Panc1 (cell line): Measurements from ENCODE around the gene SIN3B. TPM values are rescaled to one million over a fixed set of nuclear protein-coding genes. Genes with fewer than 3 reads are reported as not detected.

Experiments
- ATAC-seq: fragments of 200-7000 bp; cut with Tn5 transposase; 2 replicates; pipeline ENCODE4 v1.9.1; 2020; ENCODE audit warnings: mild to moderate bottlenecking, moderate library complexity
- BruUV-seq: library from RNA; stranded (reverse); fragments of 400-500 nt; replicated peaks from 2 replicates; lab custom pipeline; 2021; lab: Mats Ljungman, UMichigan
- CTCF ChIA-PET: fragments of 300-600 bp; sonication (Branson Sonifier 250); formaldehyde crosslinking; loops from one replicate; lab custom pipeline; 2022; ENCODE audit warnings: antibody characterized with exemption; lab: Charles Lee
- POLR2A ChIA-PET: fragments of 300-600 bp; sonication (Branson Sonifier 250); formaldehyde crosslinking; loops from one replicate; lab custom pipeline; 2022; ENCODE audit warnings: antibody characterized with exemption; lab: Charles Lee
- DNase-seq: peaks from one replicate; pipeline ENCODE4 v3.0.0-alpha.2; 2010; ENCODE audit warnings: low read depth, low spot score
- H3K27ac ChIP-seq: 2 replicates; pipeline ENCODE4 v1.5.1; 2011; ENCODE audit warnings: mild to moderate bottlenecking, low read length, inconsistent platforms
- H3K27me3 ChIP-seq: fragments of 200-500 bp; sonication (Bioruptor generic); 2 replicates; pipeline ENCODE4 v1.6.0; 2014; ENCODE audit warnings: low read length, inconsistent platforms; ENCODE audit not compliant: control insufficient read depth, insufficient read depth
- H3K36me3 ChIP-seq: fragments of 200-500 bp; sonication (Bioruptor generic); 2 replicates; pipeline ENCODE4 v1.5.1; 2014; ENCODE audit warnings: inconsistent platforms, mild to moderate bottlenecking, low read length, moderate library complexity; ENCODE audit not compliant: control insufficient read depth, insufficient read depth
- H3K4me1 ChIP-seq: 2 replicates; pipeline ENCODE4 v1.5.1; 2011; ENCODE audit warnings: inconsistent platforms, mild to moderate bottlenecking, low read length, moderate library complexity; ENCODE audit not compliant: control insufficient read depth, insufficient read depth
- H3K4me3 ChIP-seq, 2 experiments: 2 replicates each; pipeline ENCODE4 v1.5.1; 2011 to 2012; ENCODE audit warnings: low read depth in 2 of 2, low read length in 2 of 2, mild to moderate bottlenecking in 2 of 2, inconsistent platforms in 1 of 2, moderate library complexity in 1 of 2
- H3K9me3 ChIP-seq: fragments of 200-500 bp; sonication (Bioruptor generic); 2 replicates; pipeline ENCODE4 v1.5.1; 2014; ENCODE audit warnings: low read depth, mild to moderate bottlenecking, inconsistent platforms, low read length, moderate library complexity; ENCODE audit not compliant: control insufficient read depth, insufficient read depth
- CTCF ChIP-seq: fragments of 450-650 bp; IDR thresholded peaks from 2 replicates; pipeline ENCODE4 v1.5.1; 2017; ENCODE audit warnings: mild to moderate bottlenecking
- POLR2AphosphoS5 ChIP-seq: IDR thresholded peaks from 2 replicates; pipeline ENCODE4 v1.6.1; 2012; ENCODE audit warnings: mild to moderate bottlenecking, low read depth, low read length, moderate library complexity
- REST ChIP-seq, 2 experiments: IDR thresholded peaks; 2 replicates each; pipeline ENCODE4 v1.6.1; 2011 to 2012; ENCODE audit warnings: low read depth in 2 of 2, control low read depth in 1 of 2, low read length in 1 of 2, mild to moderate bottlenecking in 1 of 2, moderate library complexity in 1 of 2; ENCODE audit not compliant: insufficient read depth in 1 of 2
- SIN3A ChIP-seq: IDR thresholded peaks from 2 replicates; pipeline ENCODE4 v1.6.1; 2012; ENCODE audit warnings: low read depth, mild to moderate bottlenecking, low read length, moderate library complexity, borderline replicate concordance; ENCODE audit not compliant: insufficient read depth
- TCF7L2 ChIP-seq: IDR thresholded peaks from 2 replicates; pipeline ENCODE4 v1.6.1; 2011; ENCODE audit warnings: mild to moderate bottlenecking, low read depth, low read length, inconsistent platforms
- in situ Hi-C: cut with HindIII; loops from 2 replicates; pipeline ENCODE4 v1.10.0; 2016; ENCODE audit warnings: low sequenced_read_pairs, low pct_unique_long_range_greater_than_20kb
- intact Hi-C: fragments of 100-400 bp; cut with micrococcal nuclease; formaldehyde crosslinking; loops from one replicate; pipeline ENCODE4 v1.10.0; 2022; ENCODE audit not compliant: unreplicated experiment
- total RNA-seq: library from RNA; stranded (reverse); gene quantifications from one replicate; pipeline ENCODE4 v1.2.1, GENCODE V29; 2021; ENCODE audit not compliant: unreplicated experiment

Gene SIN3B
- total RNA-seq, 1 experiment from 2014 or later: 47.0 TPM

- TF ChIP-seq TCF7L2 (no peak), REST (IDR thresholded peaks at IDR 0.05; ENCODE audit: insufficient read depth in 1 of 2, low read depth in 2 of 2, low read length in 1 of 2) (no peak), SIN3A (no peak), CTCF (no peak), POLR2AphosphoS5 (no peak)
- CTCF ChIA-PET: interaction anchor here (0.6 kb wide), 1 partner anchor 126 kb away, joined by 8 read pairs; no protein-coding TSS in a partner anchor
- intact Hi-C loops: no loop called here
- no peak for ATAC-seq
- no TSS peak for BruUV-seq
- DNase-seq: no peak
- no peaks in the 10 kb centered on the region for H3K36me3 ChIP-seq
- in situ Hi-C loops: no loop called here
- H3K27ac ChIP-seq: no peak overlapping the region
- H3K9me3 ChIP-seq: no peaks in the 10 kb centered on the region
- H3K4me1 ChIP-seq: no peaks in the 10 kb centered on the region
- no peak overlapping the region for H3K4me3 ChIP-seq
- no peaks in the 10 kb centered on the region for H3K27me3 ChIP-seq
- POLR2A ChIA-PET: interaction anchor here (0.5 kb wide), 1 partner anchor 209 kb away, joined by 6 read pairs; no protein-coding TSS in a partner anchor
Observed at GRCh38 chr19:16902545-16902944, 73.3 kb downstream of the SIN3B start.

- in situ Hi-C loops: no loop called here
- no TSS peak for BruUV-seq
- H3K9me3 ChIP-seq: no peaks in the 10 kb centered on the region
Observed at GRCh38 chr19:16903347-16903746, 74.1 kb downstream of the SIN3B start.

More at GRCh38 chr19:16903347-16903746, 74.1 kb downstream of the SIN3B start:
- Histone ChIP-seq H3K36me3 (no peaks in the 10 kb centered on the region), H3K27me3 (no peaks in the 10 kb centered on the region), H3K4me1 (no peaks in the 10 kb centered on the region), H3K27ac (no peak overlapping the region), H3K4me3 (no peak overlapping the region)
- no peak for ATAC-seq
- CTCF ChIA-PET: no interaction called here
- intact Hi-C loops: no loop called here
- no peak for TF ChIP-seq REST (IDR thresholded peaks at IDR 0.05; ENCODE audit: insufficient read depth in 1 of 2, low read depth in 2 of 2, low read length in 1 of 2)
- no peak for TF ChIP-seq TCF7L2
- TF ChIP-seq CTCF: no peak
- TF ChIP-seq POLR2AphosphoS5: no peak
- TF ChIP-seq SIN3A: no peak
- DNase-seq: no peak
- POLR2A ChIA-PET: no interaction called here
